ENCODE data around the gene CDK5RAP1.

Gene CDK5RAP1

DNA sequence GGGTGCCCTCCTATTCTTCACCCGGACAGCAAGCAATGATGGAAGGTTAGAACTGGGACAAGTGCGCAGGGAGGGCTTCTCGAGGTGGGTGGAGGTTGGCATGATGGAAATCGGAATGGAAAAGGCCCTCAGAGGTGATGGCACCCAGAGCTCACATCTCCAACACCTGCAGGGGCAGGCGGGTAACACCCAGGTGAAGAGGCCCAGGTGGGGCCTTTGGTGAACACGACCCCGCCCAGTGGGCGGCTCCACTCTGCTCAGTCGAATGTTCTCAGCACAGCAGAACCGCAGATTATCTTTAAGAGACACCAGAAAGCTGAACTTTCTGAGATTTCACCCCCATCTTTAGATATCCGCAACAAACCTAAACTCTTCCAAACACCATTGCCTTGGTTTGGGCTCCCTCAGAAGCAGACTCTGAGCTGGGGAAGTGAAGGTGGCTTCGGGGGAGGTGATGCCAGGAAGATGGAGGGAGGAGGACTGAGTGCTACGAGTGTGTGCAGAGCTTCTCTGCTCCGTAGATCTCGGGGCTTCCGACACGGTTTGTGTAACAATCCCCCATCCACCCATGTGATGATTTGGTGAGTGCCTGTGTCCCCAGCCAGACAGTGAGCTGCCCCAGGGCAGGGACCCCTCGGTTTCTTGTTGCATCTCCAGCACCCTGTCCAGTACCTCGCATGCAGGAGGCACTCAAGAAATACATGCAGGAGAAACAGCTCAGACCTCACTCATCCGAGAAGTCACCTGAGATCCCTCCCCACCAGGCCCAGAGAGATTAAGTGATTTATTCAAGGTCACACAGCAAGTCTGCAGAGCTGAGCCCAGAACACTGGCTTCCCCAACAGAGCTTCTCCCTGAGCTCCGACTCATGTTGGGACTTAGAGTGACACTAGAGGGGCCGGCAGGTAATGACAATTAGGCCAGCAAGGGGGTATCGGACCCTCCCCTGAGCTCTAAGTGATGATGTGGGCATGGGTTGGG, 72.9 kb downstream of the CDK5RAP1 start:
- TF ChIP-seq KLF1 (tag by site-specific recombination; IDR thresholded peaks at IDR 0.05) (peak; percentile 56), TRIM28 (IDR thresholded peaks at IDR 0.05; ENCODE audit: borderline replicate concordance, low read length) (no peak)
- TF ChIP-seq, protein P1, sequence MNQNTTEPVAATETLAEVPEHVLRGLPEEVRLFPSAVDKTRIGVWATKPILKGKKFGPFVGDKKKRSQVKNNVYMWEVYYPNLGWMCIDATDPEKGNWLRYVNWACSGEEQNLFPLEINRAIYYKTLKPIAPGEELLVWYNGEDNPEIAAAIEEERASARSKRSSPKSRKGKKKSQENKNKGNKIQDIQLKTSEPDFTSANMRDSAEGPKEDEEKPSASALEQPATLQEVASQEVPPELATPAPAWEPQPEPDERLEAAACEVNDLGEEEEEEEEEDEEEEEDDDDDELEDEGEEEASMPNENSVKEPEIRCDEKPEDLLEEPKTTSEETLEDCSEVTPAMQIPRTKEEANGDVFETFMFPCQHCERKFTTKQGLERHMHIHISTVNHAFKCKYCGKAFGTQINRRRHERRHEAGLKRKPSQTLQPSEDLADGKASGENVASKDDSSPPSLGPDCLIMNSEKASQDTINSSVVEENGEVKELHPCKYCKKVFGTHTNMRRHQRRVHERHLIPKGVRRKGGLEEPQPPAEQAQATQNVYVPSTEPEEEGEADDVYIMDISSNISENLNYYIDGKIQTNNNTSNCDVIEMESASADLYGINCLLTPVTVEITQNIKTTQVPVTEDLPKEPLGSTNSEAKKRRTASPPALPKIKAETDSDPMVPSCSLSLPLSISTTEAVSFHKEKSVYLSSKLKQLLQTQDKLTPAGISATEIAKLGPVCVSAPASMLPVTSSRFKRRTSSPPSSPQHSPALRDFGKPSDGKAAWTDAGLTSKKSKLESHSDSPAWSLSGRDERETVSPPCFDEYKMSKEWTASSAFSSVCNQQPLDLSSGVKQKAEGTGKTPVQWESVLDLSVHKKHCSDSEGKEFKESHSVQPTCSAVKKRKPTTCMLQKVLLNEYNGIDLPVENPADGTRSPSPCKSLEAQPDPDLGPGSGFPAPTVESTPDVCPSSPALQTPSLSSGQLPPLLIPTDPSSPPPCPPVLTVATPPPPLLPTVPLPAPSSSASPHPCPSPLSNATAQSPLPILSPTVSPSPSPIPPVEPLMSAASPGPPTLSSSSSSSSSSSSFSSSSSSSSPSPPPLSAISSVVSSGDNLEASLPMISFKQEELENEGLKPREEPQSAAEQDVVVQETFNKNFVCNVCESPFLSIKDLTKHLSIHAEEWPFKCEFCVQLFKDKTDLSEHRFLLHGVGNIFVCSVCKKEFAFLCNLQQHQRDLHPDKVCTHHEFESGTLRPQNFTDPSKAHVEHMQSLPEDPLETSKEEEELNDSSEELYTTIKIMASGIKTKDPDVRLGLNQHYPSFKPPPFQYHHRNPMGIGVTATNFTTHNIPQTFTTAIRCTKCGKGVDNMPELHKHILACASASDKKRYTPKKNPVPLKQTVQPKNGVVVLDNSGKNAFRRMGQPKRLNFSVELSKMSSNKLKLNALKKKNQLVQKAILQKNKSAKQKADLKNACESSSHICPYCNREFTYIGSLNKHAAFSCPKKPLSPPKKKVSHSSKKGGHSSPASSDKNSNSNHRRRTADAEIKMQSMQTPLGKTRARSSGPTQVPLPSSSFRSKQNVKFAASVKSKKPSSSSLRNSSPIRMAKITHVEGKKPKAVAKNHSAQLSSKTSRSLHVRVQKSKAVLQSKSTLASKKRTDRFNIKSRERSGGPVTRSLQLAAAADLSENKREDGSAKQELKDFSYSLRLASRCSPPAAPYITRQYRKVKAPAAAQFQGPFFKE (tag by site-specific recombination; IDR thresholded peaks at IDR 0.05; ENCODE audit: borderline replicate concordance): no peak
- Histone ChIP-seq H3K9me3 (ENCODE audit: control insufficient read depth, insufficient read depth, low read depth, low read length) (no peaks in the 10 kb centered on the region), H3K36me3 (ENCODE audit: control insufficient read depth in 2 of 2, insufficient read depth in 1 of 2, low read length in 2 of 2) (no peaks in the 10 kb centered on the region), H3K4me1 (ENCODE audit: control insufficient read depth, insufficient read depth, low read length) (no peaks in the 10 kb centered on the region), H3K4me3 (ENCODE audit: low read depth, low read length) (no peak overlapping the region), H3K27ac (ENCODE audit: extremely low read depth, low read depth, low read length) (no peak overlapping the region)
- ChIA-PET POLR2A (no interaction called here), CTCF (interaction anchor here (0.6 to 1.6 kb wide), 2 partner anchors 27 to 640 kb away, joined by 4 to 5 read pairs; no protein-coding TSS in a partner anchor)

DNA sequence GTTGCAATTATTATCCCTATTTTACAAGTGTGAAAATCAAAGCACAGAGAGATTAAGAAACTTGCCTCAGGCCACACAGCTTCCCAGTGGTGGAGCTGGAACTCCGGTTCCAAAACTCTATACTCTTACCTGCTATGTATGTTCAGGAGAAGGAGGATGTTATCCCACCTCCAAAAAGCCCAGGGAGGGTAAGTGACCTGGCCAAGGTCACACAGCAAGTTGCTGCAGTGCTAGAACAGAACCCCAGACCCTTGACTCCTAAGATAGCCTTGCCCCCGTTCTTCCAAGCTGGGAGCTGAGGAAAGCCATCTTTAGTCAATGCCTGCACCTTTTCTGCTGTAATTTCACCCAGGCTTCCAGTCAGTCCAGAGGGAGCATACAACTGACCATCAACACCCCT, 76.0 kb downstream of the CDK5RAP1 start:
- no peaks in the 10 kb centered on the region for H3K4me1 ChIP-seq (ENCODE audit: control insufficient read depth, insufficient read depth, low read length)
- no peaks in the 10 kb centered on the region for H3K9me3 ChIP-seq (ENCODE audit: control insufficient read depth, insufficient read depth, low read depth, low read length)
- H3K4me3 ChIP-seq (ENCODE audit: low read depth, low read length): no peak overlapping the region
- H3K36me3 ChIP-seq (ENCODE audit: control insufficient read depth in 2 of 2, insufficient read depth in 1 of 2, low read length in 2 of 2): no peaks in the 10 kb centered on the region
- no peak for TF ChIP-seq REPIN1 (tag by site-specific recombination; IDR thresholded peaks at IDR 0.05; ENCODE audit: low read depth)
- TF ChIP-seq ZNF174 (tag by site-specific recombination; IDR thresholded peaks at IDR 0.05): no peak
- no peak for TF ChIP-seq ZXDB (tag by site-specific recombination; IDR thresholded peaks at IDR 0.05)
- no peak for TF ChIP-seq ZEB2 (tag by site-specific recombination; IDR thresholded peaks at IDR 0.05)
- TF ChIP-seq ZNF544 (tag by site-specific recombination; IDR thresholded peaks at IDR 0.05): no peak
- ChIA-PET POLR2A (no interaction called here), CTCF (no interaction called here)
- H3K27ac ChIP-seq (ENCODE audit: extremely low read depth, low read depth, low read length): no peak overlapping the region

DNA sequence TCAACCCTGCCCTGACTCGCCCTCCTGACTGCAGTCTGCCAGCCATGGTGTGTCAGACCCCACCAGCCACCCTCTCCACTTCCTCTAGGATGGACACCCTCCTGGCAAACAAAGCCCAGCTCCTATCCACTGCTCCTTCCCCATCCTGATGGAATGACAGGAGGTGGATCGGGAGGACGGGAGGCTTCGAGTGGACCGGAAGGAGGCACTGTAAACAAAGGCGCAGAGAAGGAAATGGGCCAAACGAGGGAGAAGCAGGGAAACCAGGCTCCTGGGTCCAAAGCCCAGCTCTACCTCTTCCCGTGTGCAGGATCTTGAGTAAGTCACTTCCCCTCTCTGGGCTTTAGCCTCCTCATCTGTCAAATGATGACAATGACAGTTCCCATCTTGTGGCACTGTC, 78.1 kb downstream of the CDK5RAP1 start:
- TF ChIP-seq GLIS1 (tag by site-specific recombination; IDR thresholded peaks at IDR 0.05) (no peak), ZNF292 (tag by site-specific recombination; IDR thresholded peaks at IDR 0.05; ENCODE audit: borderline replicate concordance, low read depth) (no peak)
- no peak overlapping the region for H3K27ac ChIP-seq (ENCODE audit: extremely low read depth, low read depth, low read length)
- POLR2A ChIA-PET: no interaction called here
- H3K4me1 ChIP-seq (ENCODE audit: control insufficient read depth, insufficient read depth, low read length): no peaks in the 10 kb centered on the region
- H3K4me3 ChIP-seq (ENCODE audit: low read depth, low read length): no peak overlapping the region
- CTCF ChIA-PET: no interaction called here
- no peaks in the 10 kb centered on the region for H3K36me3 ChIP-seq (ENCODE audit: control insufficient read depth in 2 of 2, insufficient read depth in 1 of 2, low read length in 2 of 2)
- H3K9me3 ChIP-seq (ENCODE audit: control insufficient read depth, insufficient read depth, low read depth, low read length): no peaks in the 10 kb centered on the region

DNA sequence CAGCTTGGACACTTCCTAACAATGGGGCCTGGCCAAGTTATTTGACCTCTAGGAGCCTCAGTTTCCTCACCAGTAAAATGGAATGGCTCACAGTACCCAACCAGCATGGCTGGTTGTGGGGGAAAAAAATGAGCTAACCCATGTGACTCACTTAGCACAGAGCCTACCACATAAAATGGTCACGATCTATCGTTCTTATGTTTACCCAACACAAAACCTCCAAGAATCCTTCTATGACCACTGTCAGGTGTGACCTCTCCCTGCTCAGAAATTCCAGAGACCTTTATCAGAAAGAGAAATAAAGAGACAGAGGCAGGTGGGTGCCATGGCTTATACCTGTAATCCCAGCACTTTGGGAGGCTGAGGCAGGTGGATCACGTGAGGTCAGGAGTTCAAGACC, 78.9 kb downstream of the CDK5RAP1 start:
- no peak for TF ChIP-seq WT1 (tag by site-specific recombination; IDR thresholded peaks at IDR 0.05)
- no peak for TF ChIP-seq ZNF391 (tag by site-specific recombination; IDR thresholded peaks at IDR 0.05; ENCODE audit: borderline replicate concordance, low read depth)
- TF ChIP-seq, protein P2, sequence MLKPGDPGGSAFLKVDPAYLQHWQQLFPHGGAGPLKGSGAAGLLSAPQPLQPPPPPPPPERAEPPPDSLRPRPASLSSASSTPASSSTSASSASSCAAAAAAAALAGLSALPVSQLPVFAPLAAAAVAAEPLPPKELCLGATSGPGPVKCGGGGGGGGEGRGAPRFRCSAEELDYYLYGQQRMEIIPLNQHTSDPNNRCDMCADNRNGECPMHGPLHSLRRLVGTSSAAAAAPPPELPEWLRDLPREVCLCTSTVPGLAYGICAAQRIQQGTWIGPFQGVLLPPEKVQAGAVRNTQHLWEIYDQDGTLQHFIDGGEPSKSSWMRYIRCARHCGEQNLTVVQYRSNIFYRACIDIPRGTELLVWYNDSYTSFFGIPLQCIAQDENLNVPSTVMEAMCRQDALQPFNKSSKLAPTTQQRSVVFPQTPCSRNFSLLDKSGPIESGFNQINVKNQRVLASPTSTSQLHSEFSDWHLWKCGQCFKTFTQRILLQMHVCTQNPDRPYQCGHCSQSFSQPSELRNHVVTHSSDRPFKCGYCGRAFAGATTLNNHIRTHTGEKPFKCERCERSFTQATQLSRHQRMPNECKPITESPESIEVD (tag by site-specific recombination; IDR thresholded peaks at IDR 0.05): no peak
- no peak for TF ChIP-seq IKZF3 (tag by site-specific recombination; IDR thresholded peaks at IDR 0.05)
- no peak for TF ChIP-seq KLF8 (tag by site-specific recombination; IDR thresholded peaks at IDR 0.05)
- TF ChIP-seq ZNF777 (tag by site-specific recombination; IDR thresholded peaks at IDR 0.05; ENCODE audit: borderline replicate concordance): no peak
- TF ChIP-seq ZNF600 (tag by site-specific recombination; IDR thresholded peaks at IDR 0.05): no peak
- no peak for TF ChIP-seq GLI2 (tag by site-specific recombination; IDR thresholded peaks at IDR 0.05; ENCODE audit: borderline replicate concordance, low read depth)
- no peak for TF ChIP-seq ZNF184 (tag by site-specific recombination; IDR thresholded peaks at IDR 0.05)
- no peak for TF ChIP-seq ZNF140 (tag by site-specific recombination; IDR thresholded peaks at IDR 0.05)
- no peak for TF ChIP-seq ZNF571 (tag by site-specific recombination; IDR thresholded peaks at IDR 0.05)
- Histone ChIP-seq H3K4me3 (ENCODE audit: low read depth, low read length) (no peak overlapping the region), H3K9me3 (ENCODE audit: control insufficient read depth, insufficient read depth, low read depth, low read length) (no peaks in the 10 kb centered on the region), H3K27ac (ENCODE audit: extremely low read depth, low read depth, low read length) (no peak overlapping the region), H3K4me1 (ENCODE audit: control insufficient read depth, insufficient read depth, low read length) (no peaks in the 10 kb centered on the region), H3K36me3 (ENCODE audit: control insufficient read depth in 2 of 2, insufficient read depth in 1 of 2, low read length in 2 of 2) (no peaks in the 10 kb centered on the region)
- ChIA-PET CTCF (no interaction called here), POLR2A (no interaction called here)
